OCI-LY7 (cell line): Measurements from ENCODE around the gene GALNT1.

Experiments used
- EZH2phosphoT487 ChIP-seq: fragments of 200-600 bp; sonication (generic); IDR thresholded peaks from 2 replicates; pipeline ENCODE4 v1.6.1; 2018; ENCODE audit warnings: low read depth, borderline replicate concordance, mild to moderate bottlenecking, mixed run types, antibody characterized with exemption, low read length, moderate library complexity, mixed read lengths
- TF ChIP-seq, protein P1 (sequence below): fragments of 200-600 bp; sonication (generic); conservative IDR thresholded peaks from 2 replicates; pipeline ENCODE4 v1.5.1; 2014; ENCODE audit warnings: mild to moderate bottlenecking, antibody characterized with exemption, low read length, moderate library complexity, mixed read lengths

DNA sequence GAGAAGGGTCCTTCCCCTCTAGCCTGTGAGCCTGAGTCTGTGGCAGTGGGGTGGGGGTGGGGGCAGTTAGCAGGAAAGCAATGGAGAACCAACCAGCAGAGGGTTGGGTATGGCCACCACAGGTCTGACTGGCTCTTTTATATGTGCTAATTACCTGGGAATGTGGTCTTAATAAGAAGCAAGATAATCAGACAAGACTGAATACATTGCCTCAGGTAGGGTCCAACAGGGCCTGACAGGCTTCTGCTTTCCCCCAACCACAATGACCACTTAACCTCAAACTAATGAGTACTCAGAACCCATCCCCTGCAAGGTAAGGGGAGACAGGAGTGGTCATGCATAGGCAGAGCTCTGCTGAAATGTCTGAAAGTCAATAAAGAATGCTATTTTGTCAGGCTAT, 39.2 kb upstream of the GALNT1 start:
- TF ChIP-seq, protein P1, sequence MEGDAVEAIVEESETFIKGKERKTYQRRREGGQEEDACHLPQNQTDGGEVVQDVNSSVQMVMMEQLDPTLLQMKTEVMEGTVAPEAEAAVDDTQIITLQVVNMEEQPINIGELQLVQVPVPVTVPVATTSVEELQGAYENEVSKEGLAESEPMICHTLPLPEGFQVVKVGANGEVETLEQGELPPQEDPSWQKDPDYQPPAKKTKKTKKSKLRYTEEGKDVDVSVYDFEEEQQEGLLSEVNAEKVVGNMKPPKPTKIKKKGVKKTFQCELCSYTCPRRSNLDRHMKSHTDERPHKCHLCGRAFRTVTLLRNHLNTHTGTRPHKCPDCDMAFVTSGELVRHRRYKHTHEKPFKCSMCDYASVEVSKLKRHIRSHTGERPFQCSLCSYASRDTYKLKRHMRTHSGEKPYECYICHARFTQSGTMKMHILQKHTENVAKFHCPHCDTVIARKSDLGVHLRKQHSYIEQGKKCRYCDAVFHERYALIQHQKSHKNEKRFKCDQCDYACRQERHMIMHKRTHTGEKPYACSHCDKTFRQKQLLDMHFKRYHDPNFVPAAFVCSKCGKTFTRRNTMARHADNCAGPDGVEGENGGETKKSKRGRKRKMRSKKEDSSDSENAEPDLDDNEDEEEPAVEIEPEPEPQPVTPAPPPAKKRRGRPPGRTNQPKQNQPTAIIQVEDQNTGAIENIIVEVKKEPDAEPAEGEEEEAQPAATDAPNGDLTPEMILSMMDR = no peak
- no peak for TF ChIP-seq EZH2phosphoT487
